GM12891 (cell line): ENCODE measurements around the gene CPLANE2.
A peak's percentile ranks its signal among the peaks of the same experiment; 100 is the strongest.

Source experiments
- DNase-seq: peaks from one replicate; pipeline ENCODE4 v3.0.0; 2011; ENCODE audit warnings: low spot score; ENCODE audit not compliant: insufficient read length
- FAIRE-seq: peaks from 2 replicates; lab custom pipeline; 2011; peaks lifted over from hg19 to GRCh38; lab: Jason Lieb, UNC
- PAX5 ChIP-seq: IDR thresholded peaks from 2 replicates; pipeline ENCODE4 v1.6.1; 2011; ENCODE audit warnings: low read length, moderate library complexity, mild to moderate bottlenecking; ENCODE audit not compliant: insufficient read depth, severe bottlenecking
- POLR2A ChIP-seq: IDR thresholded peaks from 2 replicates; pipeline ENCODE4 v1.6.1; 2011; ENCODE audit warnings: low read depth, low read length, control low read depth
- POLR2AphosphoS5 ChIP-seq: IDR thresholded peaks from 2 replicates; pipeline ENCODE4 v1.6.1; 2011; ENCODE audit warnings: low read depth, low read length, control low read depth
- POU2F2 ChIP-seq: IDR thresholded peaks from 2 replicates; pipeline ENCODE4 v1.6.1; 2011; ENCODE audit warnings: low read depth, mild to moderate bottlenecking, control low read depth, low read length, moderate library complexity
- SPI1 ChIP-seq: IDR thresholded peaks from 2 replicates; pipeline ENCODE4 v1.6.1; 2011; ENCODE audit warnings: low read depth, low read length, control low read depth
- TAF1 ChIP-seq: IDR thresholded peaks from 2 replicates; pipeline ENCODE4 v1.6.1; 2011; ENCODE audit warnings: low read depth, low read length, control low read depth

CPLANE2 gene

DNA sequence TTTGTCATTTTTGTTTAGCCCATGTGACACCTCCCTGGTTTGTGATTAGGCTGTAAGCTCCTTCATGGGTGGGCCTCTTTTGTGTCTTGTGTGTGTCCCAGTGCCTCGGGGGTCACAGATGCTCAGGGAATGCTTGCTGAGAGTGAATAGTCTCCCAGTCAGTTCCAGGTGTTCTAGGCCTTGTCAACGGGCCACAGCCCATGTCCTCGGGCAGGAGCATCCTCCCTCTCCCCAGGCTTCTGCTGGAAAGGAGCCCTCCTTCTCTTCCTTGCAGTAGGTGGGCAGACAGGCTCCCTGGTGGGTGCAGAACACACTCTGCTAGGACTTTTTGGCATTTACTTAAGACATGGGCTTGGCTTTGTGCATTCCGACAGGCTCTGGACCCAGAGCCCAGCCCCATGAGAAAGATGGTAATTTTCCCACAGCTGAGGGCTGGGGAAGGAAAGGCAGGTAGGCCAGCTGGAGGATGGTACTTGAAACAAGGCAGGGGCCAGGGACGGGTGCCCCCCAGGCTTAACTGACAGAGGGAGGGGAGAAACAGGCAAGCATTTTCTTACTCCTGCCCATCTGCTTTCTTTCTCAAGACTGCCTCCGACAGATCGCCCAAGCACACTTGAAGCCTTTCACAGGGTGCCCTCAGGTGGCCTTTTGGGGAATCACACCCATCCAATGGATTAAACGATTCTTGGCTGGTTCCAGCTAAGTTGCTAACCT lies 7.1 kb upstream of the CPLANE2 start:
- TF ChIP-seq POLR2AphosphoS5 = no peak
- TF ChIP-seq POU2F2 = 0 out of 2 replicates have a peak, but pooled peaks have one; percentile 21
- TF ChIP-seq POLR2A = no peak
- TF ChIP-seq SPI1 = no peak
- TF ChIP-seq PAX5 = no peak
- TF ChIP-seq TAF1 = no peak
- peak; percentile 54 for DNase-seq
- FAIRE-seq = peak; percentile 92

DNA sequence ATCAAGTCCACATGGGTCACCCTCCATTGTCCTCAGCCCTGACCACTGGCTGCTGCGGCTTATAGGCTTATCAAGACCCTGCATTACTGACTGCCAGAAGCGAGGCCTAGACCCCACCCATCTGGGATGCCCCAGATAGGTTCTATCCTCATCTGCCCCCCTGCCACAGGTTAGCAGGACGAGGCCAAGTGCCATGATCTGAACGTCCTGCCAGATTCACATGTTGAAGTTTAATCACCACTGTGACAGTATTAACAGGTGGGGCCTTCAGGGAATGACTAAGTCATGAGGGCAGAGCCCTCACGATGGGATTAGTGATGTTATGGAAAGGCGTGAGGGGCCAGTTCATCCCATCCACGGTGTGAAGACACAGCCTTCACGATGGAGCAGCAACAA lies 6.2 kb upstream of the CPLANE2 start:
- no peak for TF ChIP-seq POLR2A
- TF ChIP-seq TAF1 = no peak
- no peak for TF ChIP-seq POU2F2
- no peak for TF ChIP-seq SPI1
- TF ChIP-seq PAX5 = no peak
- no peak for TF ChIP-seq POLR2AphosphoS5
- DNase-seq = no peak
- no peak for FAIRE-seq

DNA sequence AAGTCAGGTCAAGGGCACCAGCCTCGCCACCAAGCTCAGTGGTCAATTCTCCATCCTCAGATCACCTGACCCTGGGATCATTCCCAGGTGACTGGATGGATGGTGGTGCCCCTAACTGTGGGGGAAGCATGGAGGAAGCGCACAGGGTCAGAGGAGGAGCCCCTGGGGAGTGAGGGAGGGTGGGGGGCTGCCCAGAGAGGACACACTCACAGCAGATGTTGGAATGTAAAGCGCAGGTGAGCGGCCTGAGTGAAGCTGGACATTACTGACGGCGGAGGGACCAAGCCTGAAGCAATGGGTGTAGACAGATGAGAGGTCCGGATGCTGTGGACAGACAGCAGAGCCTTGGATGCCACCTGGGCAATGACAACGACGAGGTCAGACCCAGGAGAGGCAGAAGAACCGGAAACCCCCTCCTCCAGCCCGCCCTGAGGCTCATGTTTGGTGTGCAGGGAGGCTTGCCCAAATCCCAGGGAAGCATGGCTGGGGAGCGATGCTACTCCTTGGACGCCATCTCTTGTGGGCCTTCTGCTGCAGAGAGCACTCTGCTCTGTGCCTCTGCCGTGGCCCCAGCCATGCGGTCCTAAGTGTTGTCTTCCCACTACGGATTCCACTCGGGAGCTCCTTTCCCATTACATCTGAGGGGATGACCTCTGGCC lies 5.7 kb upstream of the CPLANE2 start:
- FAIRE-seq = no peak
- no peak for DNase-seq
- TF ChIP-seq PAX5 (no peak), POU2F2 (no peak), TAF1 (no peak), POLR2AphosphoS5 (no peak), SPI1 (no peak), POLR2A (no peak)

DNA sequence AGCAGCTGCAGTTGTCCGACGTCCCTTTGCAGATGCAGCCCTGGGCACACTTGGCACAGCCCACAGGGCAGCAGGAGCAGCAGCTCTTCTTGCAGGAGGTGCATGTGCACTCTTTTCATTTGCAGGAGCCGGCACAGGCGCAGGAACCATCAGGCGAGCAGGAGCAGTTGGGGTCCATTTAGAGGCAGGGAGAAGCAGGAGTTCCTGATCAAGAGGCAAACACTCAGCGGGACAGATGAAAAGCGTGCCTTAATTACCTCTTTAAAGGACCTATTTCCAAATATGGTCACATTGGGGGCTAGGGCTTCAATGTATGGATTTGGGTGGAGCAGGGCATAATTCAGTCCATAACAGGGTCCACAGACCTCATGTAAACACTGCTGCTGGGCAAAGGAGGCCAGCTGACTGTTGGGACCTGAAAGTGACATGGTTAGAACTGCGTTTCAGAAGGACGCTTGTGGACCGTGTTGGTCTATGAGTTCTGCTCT lies 4.3 kb upstream of the CPLANE2 start:
- no peak for TF ChIP-seq POLR2A
- no peak for TF ChIP-seq PAX5
- no peak for TF ChIP-seq TAF1
- no peak for TF ChIP-seq POU2F2
- TF ChIP-seq POLR2AphosphoS5 = no peak
- TF ChIP-seq SPI1 = no peak
- DNase-seq (no peak), FAIRE-seq (no peak)

DNA sequence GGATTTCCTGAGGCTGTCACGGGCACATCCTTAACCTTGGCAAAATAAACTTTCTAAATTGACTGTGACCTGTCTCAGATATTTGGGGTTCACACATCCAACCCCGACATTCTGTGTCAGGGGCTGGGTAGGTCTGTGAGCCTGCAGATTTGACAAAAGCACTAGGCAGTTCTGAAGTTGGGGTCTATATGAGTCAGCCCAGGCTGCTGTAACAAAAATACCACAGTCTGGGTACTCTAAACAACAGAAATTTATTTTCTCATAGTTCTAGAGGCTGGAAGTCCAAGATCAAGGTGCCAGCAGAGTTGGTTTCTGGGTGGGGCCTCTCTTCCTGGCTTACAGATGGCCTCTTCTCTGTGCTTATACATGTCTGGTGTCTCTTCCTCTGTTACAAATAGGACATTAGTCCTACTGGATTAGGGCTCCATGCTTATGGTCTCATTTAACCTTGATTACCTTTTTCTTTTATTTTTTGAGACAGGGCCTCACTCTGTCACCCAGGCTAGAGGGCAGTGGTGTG lies 3.0 kb upstream of the CPLANE2 start:
- TF ChIP-seq POLR2A = no peak
- TF ChIP-seq PAX5 = no peak
- no peak for TF ChIP-seq TAF1
- no peak for TF ChIP-seq POU2F2
- TF ChIP-seq SPI1 = no peak
- no peak for TF ChIP-seq POLR2AphosphoS5
- DNase-seq = no peak
- no peak for FAIRE-seq

DNA sequence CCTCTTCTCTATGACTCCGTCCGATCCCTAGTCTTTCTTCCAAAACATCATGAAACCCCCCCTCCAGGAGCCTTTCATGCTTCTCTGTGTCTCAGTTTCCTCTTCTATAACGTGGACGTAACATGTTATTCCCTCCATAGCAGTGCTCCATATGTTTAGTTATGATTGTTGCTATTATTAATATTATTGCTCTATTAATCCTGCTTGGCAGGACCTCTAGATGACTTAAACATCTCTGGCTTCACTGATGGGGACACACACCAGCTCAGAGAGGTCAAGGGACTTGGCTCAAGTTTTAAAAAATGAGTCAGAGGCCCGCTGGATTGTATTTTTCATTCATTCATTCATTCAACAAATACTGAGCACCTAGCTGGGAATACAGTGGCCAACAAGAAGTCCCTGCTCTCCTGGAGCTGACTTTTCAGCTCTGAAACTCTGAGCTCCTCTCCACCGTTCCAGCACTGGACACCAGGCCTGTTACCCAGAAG lies 404 bp upstream of the CPLANE2 start:
- FAIRE-seq (no peak), DNase-seq (no peak)
- no peak for TF ChIP-seq POU2F2
- TF ChIP-seq POLR2A = peak; percentile 49; the same call in 1 of the 2 replicates
- no peak for TF ChIP-seq PAX5

DNA sequence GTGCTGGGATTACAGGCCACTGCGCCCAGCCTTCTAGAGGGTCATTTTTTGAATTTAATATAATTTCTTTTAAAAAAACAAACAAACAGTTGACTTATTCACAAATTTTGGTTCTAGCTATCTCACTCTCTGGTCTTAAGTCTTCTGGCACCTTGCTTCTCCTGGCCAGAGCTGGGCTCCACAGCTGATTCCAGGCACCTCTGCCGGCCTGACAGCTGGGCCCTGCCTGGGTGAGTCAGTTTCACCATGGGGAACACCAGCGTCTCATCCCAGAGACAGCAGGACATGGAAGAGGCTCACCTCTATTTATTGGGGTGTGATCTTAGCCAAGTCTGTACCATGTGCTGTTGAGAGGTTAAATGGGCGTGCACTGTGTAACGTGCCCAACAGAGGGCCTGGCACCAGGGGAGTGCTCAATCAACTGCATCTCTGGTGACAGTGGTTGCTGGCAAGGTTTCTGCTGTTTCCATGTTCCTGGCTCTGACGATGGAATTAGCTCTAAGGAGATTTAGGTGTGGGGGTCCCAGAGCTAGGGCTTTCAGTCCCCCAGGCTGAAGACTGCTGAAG lies 956 bp downstream of the CPLANE2 start:
- DNase-seq (no peak), FAIRE-seq (no peak)
- no peak for TF ChIP-seq POLR2A
- TF ChIP-seq TAF1 = no peak
- no peak for TF ChIP-seq POLR2AphosphoS5
- TF ChIP-seq SPI1 = no peak
- TF ChIP-seq PAX5 = no peak
- no peak for TF ChIP-seq POU2F2

DNA sequence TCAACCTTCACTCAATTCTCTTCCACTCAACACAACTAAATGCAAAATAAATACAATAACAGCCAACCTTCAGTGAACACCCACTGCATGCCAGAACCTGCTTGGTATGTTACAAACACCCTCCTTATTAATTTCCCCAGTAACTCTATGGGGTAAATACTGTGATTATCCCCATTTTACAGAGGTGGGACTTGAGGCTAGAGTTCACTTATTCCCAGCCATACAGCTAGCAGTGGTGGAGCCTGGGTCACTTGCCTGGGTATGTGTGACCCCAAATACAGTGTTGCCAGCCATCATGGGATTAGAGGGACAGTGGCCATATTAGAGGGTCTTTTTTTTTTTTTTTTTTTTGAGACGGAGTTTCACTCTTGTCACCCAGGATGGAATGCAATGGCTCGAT lies 1.6 kb downstream of the CPLANE2 start:
- FAIRE-seq = no peak
- no peak for DNase-seq

DNA sequence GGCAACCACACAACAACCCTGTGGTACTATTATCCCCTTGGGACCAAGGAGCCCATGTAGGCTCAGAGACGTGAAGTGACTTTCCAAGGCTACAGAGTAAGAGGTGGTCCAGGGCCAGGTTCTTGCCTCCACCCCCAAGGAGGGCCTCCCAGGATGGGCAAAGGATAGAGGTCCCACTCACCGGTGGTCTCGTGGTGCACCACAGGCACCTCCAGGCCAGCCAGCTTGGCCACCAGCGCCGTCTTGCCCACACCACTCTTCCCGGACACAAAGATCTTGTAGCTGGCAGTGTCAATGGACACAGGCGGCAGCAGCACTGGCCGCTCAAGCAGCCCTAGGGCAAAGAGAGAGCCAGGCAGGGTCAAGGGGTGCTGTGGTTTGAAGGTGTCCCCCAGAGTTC lies 3.6 kb downstream of the CPLANE2 start:
- no peak for DNase-seq
- FAIRE-seq = no peak
- TF ChIP-seq PAX5 (no peak), TAF1 (no peak), SPI1 (no peak), POU2F2 (no peak), POLR2AphosphoS5 (no peak), POLR2A (no peak)

More for the DNA sequence above, 1.6 kb downstream of the CPLANE2 start:
- TF ChIP-seq SPI1 (no peak), POU2F2 (no peak), POLR2AphosphoS5 (no peak), PAX5 (no peak), POLR2A (no peak), TAF1 (no peak)
